Astrocyte (in vitro differentiated cells and primary cell): Measurements from ENCODE around the gene CUL5. TPM values are rescaled to one million over a fixed set of nuclear protein-coding genes. Genes with fewer than 3 reads are reported as not detected.
"Not testable (repeated sequence)": the region's sequence is repeated elsewhere in the genome, so short reads cannot be mapped to it uniquely, and the experiment has no call there.

Source experiments
- DNase-seq: peaks from one replicate; pipeline ENCODE4 v3.0.0-alpha.2; 2010; ENCODE audit warnings: low read depth
- FAIRE-seq: peaks from 2 replicates; lab custom pipeline; 2011; peaks lifted over from hg19 to GRCh38; lab: Jason Lieb, UNC
- H2AFZ ChIP-seq: 2 replicates; pipeline ENCODE4 v1.6.0; 2012; ENCODE audit warnings: low read depth, low read length, inconsistent platforms
- H3K27ac ChIP-seq: 2 replicates; pipeline ENCODE4 v1.5.1; 2011; ENCODE audit warnings: low read depth, low read length, inconsistent platforms
- H3K27me3 ChIP-seq: 2 replicates; pipeline ENCODE4 v1.6.0; 2011; ENCODE audit warnings: low read length, inconsistent platforms; ENCODE audit not compliant: insufficient read depth
- H3K36me3 ChIP-seq: 2 replicates; pipeline ENCODE4 v1.5.1; 2011; ENCODE audit warnings: low read length, inconsistent platforms; ENCODE audit not compliant: insufficient read depth
- H3K4me1 ChIP-seq: 2 replicates; pipeline ENCODE4 v1.5.1; 2011; ENCODE audit warnings: low read length, inconsistent platforms; ENCODE audit not compliant: insufficient read depth
- H3K4me2 ChIP-seq: 2 replicates; pipeline ENCODE4 v1.6.0; 2012; ENCODE audit warnings: low read length, inconsistent platforms
- H3K4me3 ChIP-seq: 2 replicates; pipeline ENCODE4 v1.5.1; 2011; ENCODE audit warnings: low read depth, mild to moderate bottlenecking, low read length, inconsistent platforms; ENCODE audit not compliant: insufficient read depth
- H3K79me2 ChIP-seq: 2 replicates; pipeline ENCODE4 v1.6.0; 2012; ENCODE audit warnings: mild to moderate bottlenecking, low read length, inconsistent platforms; ENCODE audit not compliant: insufficient read depth
- H3K9ac ChIP-seq: 2 replicates; pipeline ENCODE4 v1.6.0; 2012; ENCODE audit warnings: mild to moderate bottlenecking, low read length, inconsistent platforms
- H3K9me3 ChIP-seq: 2 replicates; pipeline ENCODE4 v1.5.1; 2012; ENCODE audit warnings: low read depth, mild to moderate bottlenecking, low read length, inconsistent platforms; ENCODE audit not compliant: insufficient read depth
- H4K20me1 ChIP-seq: 2 replicates; pipeline ENCODE4 v1.6.0; 2012; ENCODE audit warnings: low read length, inconsistent platforms; ENCODE audit not compliant: insufficient read depth
- H3K27ac Mint-ChIP-seq: one replicate; pipeline ENCODE4 v1.8.0; 2021; ENCODE audit warnings: mild to moderate bottlenecking, mixed read lengths; ENCODE audit not compliant: unreplicated experiment
- H3K27me3 Mint-ChIP-seq: one replicate; pipeline ENCODE4 v1.8.0; 2021; ENCODE audit warnings: low read depth, mixed read lengths; ENCODE audit not compliant: unreplicated experiment
- H3K36me3 Mint-ChIP-seq: one replicate; pipeline ENCODE4 v1.8.0; 2021; ENCODE audit warnings: low read depth, mixed read lengths; ENCODE audit not compliant: unreplicated experiment
- H3K4me1 Mint-ChIP-seq: one replicate; pipeline ENCODE4 v1.8.0; 2021; ENCODE audit warnings: low read depth, mixed read lengths; ENCODE audit not compliant: unreplicated experiment
- H3K4me3 Mint-ChIP-seq: one replicate; pipeline ENCODE4 v1.8.0; 2021; ENCODE audit warnings: mild to moderate bottlenecking, moderate library complexity, mixed read lengths; ENCODE audit not compliant: unreplicated experiment
- H3K9me3 Mint-ChIP-seq: one replicate; pipeline ENCODE4 v1.8.0; 2021; ENCODE audit warnings: mild to moderate bottlenecking, mixed read lengths; ENCODE audit not compliant: unreplicated experiment
- EZH2 ChIP-seq: IDR thresholded peaks from 2 replicates; pipeline ENCODE4 v1.6.1; 2012; ENCODE audit warnings: mild to moderate bottlenecking, low read length, inconsistent platforms; ENCODE audit not compliant: insufficient read depth
- total RNA-seq: library from RNA; stranded (reverse); gene quantifications from 2 replicates; pipeline ENCODE4 v1.2.1, GENCODE V29; 2021
- TF ChIP-seq, protein P1 (sequence below): IDR thresholded peaks from 2 replicates; pipeline ENCODE4 v1.5.1; 2011; ENCODE audit warnings: low read depth, mild to moderate bottlenecking, inconsistent platforms, low read length, moderate library complexity; ENCODE audit not compliant: insufficient read depth

CUL5 gene
- total RNA-seq, 1 donor from 2014 or later: 40.9 TPM

DNA sequence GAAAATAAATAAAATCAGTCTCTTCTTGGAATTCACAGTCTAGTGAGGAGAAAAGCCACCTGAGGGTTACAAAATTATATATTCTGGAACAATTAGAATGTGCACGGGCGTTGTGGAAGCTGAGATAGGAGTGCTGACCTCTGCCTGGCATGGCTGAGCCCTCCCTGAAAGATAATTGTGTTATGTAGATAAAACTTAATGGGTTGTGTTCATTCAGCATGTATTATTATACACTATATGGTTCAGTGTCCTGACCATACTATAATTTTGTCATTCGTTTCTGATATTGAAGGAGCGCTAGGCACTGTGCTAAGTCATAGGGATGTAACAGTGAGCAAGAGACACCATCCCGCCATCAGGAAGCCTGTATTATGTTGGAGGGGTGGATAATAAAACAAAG is 116.4 kb downstream of the CUL5 start:
- Histone ChIP-seq H3K4me2 (no peak overlapping the region), H3K36me3 (no peaks in the 10 kb centered on the region), H3K9ac (no peak overlapping the region), H3K4me3 (no peak overlapping the region), H3K79me2 (peaks cover 69% of the 10 kb centered on the region), H3K27me3 (no peaks in the 10 kb centered on the region), H4K20me1 (peaks cover 15% of the 10 kb centered on the region), H3K27ac (no peak overlapping the region), H3K4me1 (peaks cover 6% of the 10 kb centered on the region), H3K9me3 (no peaks in the 10 kb centered on the region), H2AFZ (no peak overlapping the region)
- TF ChIP-seq, protein P1, sequence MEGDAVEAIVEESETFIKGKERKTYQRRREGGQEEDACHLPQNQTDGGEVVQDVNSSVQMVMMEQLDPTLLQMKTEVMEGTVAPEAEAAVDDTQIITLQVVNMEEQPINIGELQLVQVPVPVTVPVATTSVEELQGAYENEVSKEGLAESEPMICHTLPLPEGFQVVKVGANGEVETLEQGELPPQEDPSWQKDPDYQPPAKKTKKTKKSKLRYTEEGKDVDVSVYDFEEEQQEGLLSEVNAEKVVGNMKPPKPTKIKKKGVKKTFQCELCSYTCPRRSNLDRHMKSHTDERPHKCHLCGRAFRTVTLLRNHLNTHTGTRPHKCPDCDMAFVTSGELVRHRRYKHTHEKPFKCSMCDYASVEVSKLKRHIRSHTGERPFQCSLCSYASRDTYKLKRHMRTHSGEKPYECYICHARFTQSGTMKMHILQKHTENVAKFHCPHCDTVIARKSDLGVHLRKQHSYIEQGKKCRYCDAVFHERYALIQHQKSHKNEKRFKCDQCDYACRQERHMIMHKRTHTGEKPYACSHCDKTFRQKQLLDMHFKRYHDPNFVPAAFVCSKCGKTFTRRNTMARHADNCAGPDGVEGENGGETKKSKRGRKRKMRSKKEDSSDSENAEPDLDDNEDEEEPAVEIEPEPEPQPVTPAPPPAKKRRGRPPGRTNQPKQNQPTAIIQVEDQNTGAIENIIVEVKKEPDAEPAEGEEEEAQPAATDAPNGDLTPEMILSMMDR: no peak
- no peak for TF ChIP-seq EZH2
- Mint-ChIP-seq H3K4me3 (no peak overlapping the region), H3K4me1 (peaks cover 11% of the 10 kb centered on the region), H3K9me3 (no peaks in the 10 kb centered on the region), H3K36me3 (peaks cover 4% of the 10 kb centered on the region), H3K27ac (no peak overlapping the region), H3K27me3 (no peaks in the 10 kb centered on the region)
- FAIRE-seq: no peak
- DNase-seq: no peak

- Mint-ChIP-seq H3K9me3 (no peaks in the 10 kb centered on the region), H3K27ac (no peak overlapping the region), H3K4me3 (no peak overlapping the region), H3K4me1 (peaks cover 4% of the 10 kb centered on the region), H3K27me3 (no peaks in the 10 kb centered on the region), H3K36me3 (peaks cover 9% of the 10 kb centered on the region)
- Histone ChIP-seq H3K9ac (no peak overlapping the region), H3K79me2 (peaks cover 56% of the 10 kb centered on the region), H3K4me1 (no peaks in the 10 kb centered on the region), H2AFZ (no peak overlapping the region), H3K9me3 (no peaks in the 10 kb centered on the region), H3K27ac (no peak overlapping the region), H3K27me3 (no peaks in the 10 kb centered on the region), H3K4me2 (no peak overlapping the region), H3K36me3 (no peaks in the 10 kb centered on the region), H3K4me3 (no peak overlapping the region), H4K20me1 (peaks cover 9% of the 10 kb centered on the region)
- DNase-seq (no peak), FAIRE-seq (no peak)
- TF ChIP-seq, protein P1: no peak
- no peak for TF ChIP-seq EZH2
Observed at GRCh38 chr11:108128772-108129171, 120.1 kb downstream of the CUL5 start.

GRCh38 chr11:108131993-108132392 is 123.3 kb downstream of the CUL5 start:
- H3K27ac ChIP-seq: no peak overlapping the region

GRCh38 chr11:108132993-108133538 is 124.4 kb downstream of the CUL5 start:
- H3K27me3 ChIP-seq, H3K9me3 ChIP-seq, H3K36me3 ChIP-seq, DNase-seq, H4K20me1 ChIP-seq, H3K9ac ChIP-seq, H3K27ac Mint-ChIP-seq, H3K4me3 ChIP-seq, H3K27me3 Mint-ChIP-seq, H3K9me3 Mint-ChIP-seq, H3K4me1 ChIP-seq, H3K4me3 Mint-ChIP-seq, H2AFZ ChIP-seq, H3K4me2 ChIP-seq, H3K4me1 Mint-ChIP-seq, FAIRE-seq, H3K27ac ChIP-seq: not testable (repeated sequence)
- peaks cover 23% of the 10 kb centered on the region for H3K79me2 ChIP-seq
- peaks cover 11% of the 10 kb centered on the region for H3K36me3 Mint-ChIP-seq

More at GRCh38 chr11:108131993-108132392, 123.3 kb downstream of the CUL5 start:
- DNase-seq: no peak
- FAIRE-seq: no peak
- Mint-ChIP-seq H3K27ac (no peak overlapping the region), H3K4me3 (no peak overlapping the region), H3K9me3 (no peaks in the 10 kb centered on the region), H3K4me1 (no peaks in the 10 kb centered on the region), H3K36me3 (peaks cover 11% of the 10 kb centered on the region), H3K27me3 (no peaks in the 10 kb centered on the region)
- TF ChIP-seq EZH2: no peak
- TF ChIP-seq, protein P1: no peak
- Histone ChIP-seq H3K79me2 (peaks cover 30% of the 10 kb centered on the region), H3K9ac (no peak overlapping the region), H3K4me1 (no peaks in the 10 kb centered on the region), H3K4me2 (no peak overlapping the region), H3K36me3 (peaks cover 5% of the 10 kb centered on the region), H3K9me3 (no peaks in the 10 kb centered on the region), H2AFZ (no peak overlapping the region), H4K20me1 (no peaks in the 10 kb centered on the region), H3K27me3 (no peaks in the 10 kb centered on the region), H3K4me3 (no peak overlapping the region)
